SK-N-SH treated with all-trans-retinoic acid at 6 μM for 48 hours (cell line): ENCODE measurements around the gene THBS3.

Experiments used
- ARNTL ChIP-seq: fragments of 450-650 bp; formaldehyde crosslinking; IDR thresholded peaks from 2 replicates; pipeline ENCODE4 v1.5.0; 2020; ENCODE audit warnings: low read depth, mild to moderate bottlenecking, moderate library complexity, borderline replicate concordance
- BACH2 ChIP-seq: fragments of 250-450 bp; sonication (Bioruptor Pico); IDR thresholded peaks from 2 replicates; pipeline ENCODE4 v1.9.0; 2021; ENCODE audit warnings: mild to moderate bottlenecking, borderline replicate concordance
- CSDC2 ChIP-seq: fragments of 250-450 bp; sonication (Bioruptor Pico); IDR thresholded peaks from 2 replicates; pipeline ENCODE4 v1.5.0; 2020; ENCODE audit warnings: mild to moderate bottlenecking, moderate library complexity
- CSRNP3 ChIP-seq: fragments of 250-450 bp; sonication (Bioruptor Pico); IDR thresholded peaks from 2 replicates; pipeline ENCODE4 v1.5.1; 2021; ENCODE audit warnings: mild to moderate bottlenecking, moderate library complexity
- OSR1 ChIP-seq: fragments of 250-450 bp; sonication (Bioruptor Pico); IDR thresholded peaks from 2 replicates; pipeline ENCODE4 v1.8.0; 2022; ENCODE audit warnings: moderate library complexity, mild to moderate bottlenecking, inconsistent platforms
- SNAI2 ChIP-seq: fragments of 250-450 bp; sonication (Bioruptor Pico); IDR thresholded peaks from 2 replicates; pipeline ENCODE4 v1.5.0; 2020; ENCODE audit warnings: mild to moderate bottlenecking, moderate library complexity
- ZFP3 ChIP-seq: fragments of 250-450 bp; sonication (Bioruptor Pico); IDR thresholded peaks from 2 replicates; pipeline ENCODE4 v1.5.0; 2020; ENCODE audit warnings: mild to moderate bottlenecking, moderate library complexity
- ZNF565 ChIP-seq: fragments of 450-650 bp; formaldehyde crosslinking; conservative IDR thresholded peaks from 2 replicates; pipeline ENCODE4 v1.5.0; 2020; ENCODE audit warnings: low read depth, mild to moderate bottlenecking, moderate library complexity

- TF ChIP-seq ZNF565 (CRISPR knock-in tag) = no peak
- no peak for TF ChIP-seq ZFP3
- TF ChIP-seq CSDC2 (CRISPR knock-in tag) = no peak
- no peak for TF ChIP-seq SNAI2 (CRISPR knock-in tag)
- TF ChIP-seq ARNTL (CRISPR knock-in tag) = no peak
- no peak for TF ChIP-seq BACH2 (CRISPR knock-in tag)
- TF ChIP-seq CSRNP3 (CRISPR knock-in tag) = no peak
- TF ChIP-seq OSR1 (CRISPR knock-in tag) = no peak
These were observed 1.6 kb upstream of the THBS3 start for GRCh38 chr1:155209312-155209721.
